OCI-M2 (cell line): ENCODE data around the gene TRHDE.

Source experiments
- DNase-seq: peaks from one replicate; lab custom pipeline; 2025; ENCODE audit not compliant: unreplicated experiment; lab: John Stamatoyannopoulos, UW

TRHDE gene

GRCh38 chr12:72434999-72435398, 162.8 kb downstream of the TRHDE start:
- no peak for DNase-seq

GRCh38 chr12:72442217-72442616, 170.0 kb downstream of the TRHDE start:
- no peak for DNase-seq

- DNase-seq: no peak
These were observed 172.0 kb downstream of the TRHDE start for GRCh38 chr12:72444125-72444524.

- DNase-seq: no peak
These were observed 172.4 kb downstream of the TRHDE start for GRCh38 chr12:72444566-72444965.

- no peak for DNase-seq
These were observed 175.9 kb downstream of the TRHDE start for GRCh38 chr12:72448089-72448488.

- DNase-seq: no peak
These were observed 176.6 kb downstream of the TRHDE start for GRCh38 chr12:72448805-72449204.

DNA sequence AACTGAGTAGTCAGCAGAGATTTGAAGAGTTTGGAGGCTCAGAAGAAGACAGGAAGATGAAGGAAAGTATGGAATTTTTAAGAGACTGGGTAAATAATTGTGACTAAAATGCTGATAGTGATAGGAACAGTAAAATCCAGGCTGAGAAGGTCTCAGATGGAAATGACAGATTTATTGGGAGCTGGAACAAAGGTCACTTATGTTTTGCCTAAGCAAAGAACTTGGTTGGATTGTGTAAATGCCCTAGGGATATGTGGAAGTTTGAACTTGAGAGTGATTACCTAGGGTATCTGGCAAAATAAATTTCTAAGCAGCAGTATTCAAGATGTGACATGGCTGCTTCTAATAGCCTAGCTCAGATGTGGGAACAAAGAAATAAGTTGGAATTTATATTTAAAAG, 180.9 kb downstream of the TRHDE start:
- no peak for DNase-seq

DNA sequence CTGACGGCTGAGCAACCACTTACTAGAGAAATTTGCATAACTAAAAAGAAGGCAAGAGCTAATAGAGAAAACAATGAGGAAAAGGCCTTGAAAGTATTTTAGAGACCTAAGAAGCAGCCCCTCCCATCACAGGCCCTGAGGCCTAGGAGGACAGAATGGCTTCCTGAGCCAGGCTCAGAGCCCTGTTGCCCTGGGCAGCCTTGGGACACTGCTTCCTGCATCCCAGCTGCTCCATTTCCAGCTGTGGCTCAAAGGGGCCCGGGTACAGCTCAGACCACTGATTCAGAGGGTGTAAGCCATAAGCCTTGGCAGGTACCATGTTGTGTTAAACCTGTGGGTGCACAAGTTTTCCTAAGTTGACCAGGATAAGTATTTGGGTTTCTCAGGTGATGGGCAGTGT, 181.4 kb downstream of the TRHDE start:
- DNase-seq: no peak

GRCh38 chr12:72464471-72464870, 192.3 kb downstream of the TRHDE start:
- DNase-seq: no peak

DNA sequence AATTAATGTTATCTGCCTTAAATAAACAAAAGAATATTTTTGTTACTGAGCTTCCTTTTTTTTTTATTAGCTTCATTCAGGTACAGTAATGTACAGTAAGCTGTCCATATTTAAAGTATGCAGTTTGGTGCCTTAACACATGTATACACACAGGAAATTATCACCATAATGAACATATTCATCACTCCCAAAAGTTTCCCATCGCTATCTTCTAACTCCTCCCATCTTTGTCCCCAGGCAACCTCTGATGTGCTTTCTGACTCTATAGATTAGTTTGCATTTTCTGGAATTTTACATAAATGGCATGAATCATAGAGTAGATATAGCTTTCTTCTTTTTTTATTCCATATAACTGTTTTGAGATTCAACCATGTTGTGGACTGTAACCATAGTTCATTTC, 193.0 kb downstream of the TRHDE start:
- no peak for DNase-seq

DNA sequence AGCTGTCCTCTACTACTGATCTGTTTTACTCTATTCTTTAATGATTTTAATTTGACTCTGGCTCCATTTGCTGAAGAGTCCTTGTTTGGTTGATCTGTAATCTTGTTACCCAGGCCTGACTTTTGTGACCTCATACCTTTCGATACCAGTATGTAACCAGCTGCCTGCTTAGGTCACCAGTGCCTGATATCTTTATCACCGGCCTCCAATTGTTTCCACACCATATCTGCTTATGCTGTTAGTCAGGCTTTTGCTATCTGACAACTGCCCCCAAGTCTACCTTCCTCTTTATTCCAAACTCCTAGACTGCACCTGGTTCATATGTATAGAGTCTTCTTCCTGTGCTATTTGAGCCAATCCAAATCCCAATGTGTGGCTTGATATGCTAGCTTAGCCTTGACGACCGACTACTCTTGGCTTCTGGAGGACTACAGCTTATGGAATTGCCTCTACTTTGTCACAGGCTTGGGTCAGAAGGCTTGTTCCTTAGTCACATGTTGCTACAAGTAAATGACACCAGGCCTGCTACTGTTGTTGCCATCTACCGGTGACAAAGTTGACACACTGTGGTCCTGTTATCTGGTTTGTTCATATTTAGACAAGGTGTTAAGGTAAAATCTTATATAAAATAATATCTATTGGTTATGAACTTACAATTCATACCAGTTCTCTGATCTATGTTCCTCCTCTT, 193.9 kb downstream of the TRHDE start:
- DNase-seq: peak; percentile 69

DNA sequence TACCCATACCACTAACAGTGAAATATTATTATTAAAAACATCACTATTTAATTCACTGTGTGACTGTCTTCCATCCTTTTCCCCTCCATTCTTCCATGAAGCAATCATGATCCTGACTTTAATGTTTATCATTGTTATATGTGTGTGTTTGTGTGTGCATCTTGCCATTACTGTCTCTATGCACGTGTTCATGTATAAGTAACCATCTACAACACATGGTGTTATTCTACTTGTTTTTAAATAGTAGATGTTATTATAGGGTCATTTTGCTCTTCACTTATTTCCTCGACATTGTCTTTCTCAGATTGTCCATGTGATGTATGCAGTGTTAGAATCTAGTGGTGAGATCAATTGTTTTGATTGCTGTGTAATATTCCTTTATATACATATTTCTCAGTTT, 195.8 kb downstream of the TRHDE start:
- DNase-seq: no peak

DNA sequence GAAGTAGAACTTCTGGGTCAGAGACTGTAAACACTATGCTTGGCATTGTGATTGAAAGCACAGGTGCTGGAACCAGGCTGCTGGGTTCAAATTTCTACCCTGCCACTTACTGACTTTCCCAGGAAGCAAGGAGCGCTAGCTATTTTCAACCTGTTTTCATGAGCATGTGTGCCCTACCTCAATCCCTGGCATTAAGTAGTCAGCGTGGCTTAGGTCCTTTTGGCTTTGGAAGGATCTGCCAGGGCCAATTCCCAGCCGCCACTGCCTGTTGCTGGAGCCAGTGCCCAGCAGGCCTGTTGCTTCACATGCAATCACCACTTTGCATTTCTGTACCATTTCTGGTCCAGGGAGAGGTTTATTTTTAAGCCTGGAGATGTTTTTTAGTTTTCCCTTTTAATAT, 196.3 kb downstream of the TRHDE start:
- DNase-seq: no peak

GRCh38 chr12:72471806-72472205, 199.6 kb downstream of the TRHDE start:
- DNase-seq: no peak

- no peak for DNase-seq
These were observed 200.2 kb downstream of the TRHDE start for GRCh38 chr12:72472350-72472749.

- no peak for DNase-seq
These were observed 204.1 kb downstream of the TRHDE start for GRCh38 chr12:72476301-72476700.

- DNase-seq: no peak
These were observed 213.0 kb downstream of the TRHDE start for GRCh38 chr12:72485017-72485701.

DNA sequence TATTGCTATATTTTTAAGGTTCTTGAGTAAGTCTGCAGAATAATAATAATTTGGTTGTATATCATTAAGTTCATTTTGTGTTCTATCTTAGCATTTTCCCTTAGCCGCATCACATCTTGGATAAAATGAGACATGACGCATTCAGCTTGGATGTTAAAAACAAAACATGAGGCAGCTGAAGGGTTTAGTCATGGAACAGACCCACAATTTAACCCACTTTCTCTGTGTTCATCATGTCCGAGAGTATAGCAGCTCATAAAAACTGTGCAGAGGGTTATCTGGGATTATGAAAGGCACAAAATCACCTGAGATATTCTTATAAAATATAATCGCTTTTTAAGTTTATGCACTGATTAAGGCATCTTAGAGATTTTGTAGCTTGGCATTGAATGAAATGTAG, 219.3 kb downstream of the TRHDE start:
- DNase-seq: no peak

GRCh38 chr12:72493407-72493806, 221.2 kb downstream of the TRHDE start:
- DNase-seq: peak; percentile 35

DNA sequence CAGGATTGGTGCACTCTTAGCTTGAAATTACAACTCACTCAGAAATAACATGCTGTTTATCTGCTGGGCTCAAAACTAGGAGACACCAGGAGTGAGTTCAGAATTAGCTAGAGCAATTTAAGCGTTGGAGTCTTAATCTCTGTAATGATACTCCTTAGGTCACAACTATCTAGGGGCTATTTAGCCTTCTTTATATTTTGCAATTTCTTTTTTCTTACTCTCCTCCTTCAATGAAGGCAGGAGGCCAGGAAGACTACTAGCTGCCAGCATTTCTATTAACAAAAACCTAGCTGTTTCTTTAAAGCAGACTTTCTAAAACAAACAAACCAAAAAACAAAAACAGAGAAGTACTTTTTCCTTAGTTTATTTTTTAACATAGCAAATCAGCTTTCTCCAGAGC, 226.2 kb downstream of the TRHDE start:
- DNase-seq: no peak

DNA sequence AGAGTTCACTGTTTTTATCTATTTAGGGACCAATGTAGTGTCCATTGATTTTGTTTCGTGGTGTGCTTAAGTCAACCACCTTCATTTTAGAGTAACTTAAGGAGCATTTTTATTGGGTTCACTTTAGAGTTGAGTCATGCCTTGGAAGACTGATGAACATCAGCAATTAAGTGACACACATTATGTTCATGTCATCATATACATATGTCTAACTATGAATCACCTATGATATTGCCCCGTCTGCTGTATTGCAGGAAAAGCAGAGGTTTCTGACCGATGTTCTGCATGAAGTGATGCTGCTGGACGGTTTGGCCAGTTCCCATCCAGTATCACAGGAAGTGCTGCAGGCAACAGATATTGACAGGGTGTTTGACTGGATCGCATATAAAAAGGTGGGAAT, 227.1 kb downstream of the TRHDE start:
- no peak for DNase-seq

DNA sequence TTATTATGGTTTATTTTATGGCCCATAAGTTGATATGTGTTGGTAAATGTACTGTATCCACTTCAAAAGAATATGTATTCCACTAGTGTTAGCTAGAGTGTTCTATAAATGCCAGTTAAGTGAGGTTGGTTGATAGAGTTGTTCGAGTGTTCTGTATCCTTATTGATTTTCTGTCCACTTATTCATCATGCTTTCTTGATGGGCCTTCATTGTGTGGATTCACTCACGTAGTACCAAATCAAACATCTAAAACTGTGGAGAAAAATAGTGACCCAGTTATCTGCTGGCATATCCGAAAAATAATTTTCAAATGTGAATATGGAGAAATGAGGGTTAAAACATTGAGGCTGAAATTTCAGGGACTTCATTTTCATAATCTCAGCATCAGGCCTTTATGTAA, 230.4 kb downstream of the TRHDE start:
- DNase-seq: no peak

- no peak for DNase-seq
These were observed 233.1 kb downstream of the TRHDE start for GRCh38 chr12:72505227-72505626.
